Measurements from ENCODE around the gene RDH14.

DNA sequence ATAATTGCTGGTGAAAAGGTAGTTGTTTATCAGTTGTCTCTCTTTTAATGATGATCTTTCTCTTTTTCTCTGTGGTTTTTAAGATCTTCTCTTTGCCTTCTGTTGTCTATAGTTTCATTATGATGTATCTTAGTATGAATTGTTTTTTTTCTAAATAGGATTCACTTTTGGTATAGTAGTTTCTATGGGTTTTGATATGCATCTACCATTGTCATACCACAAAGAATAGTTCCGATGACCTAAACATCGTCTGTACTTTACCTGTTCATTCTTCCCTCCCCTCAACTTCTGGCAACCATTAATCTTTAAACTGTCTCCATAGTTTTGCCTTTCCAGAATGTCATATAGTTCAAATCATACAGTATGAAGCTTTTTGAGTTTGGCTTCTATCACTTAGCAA, 19.6 kb downstream of the RDH14 start:
- no peak for TF ChIP-seq CTCF (optimal IDR thresholded peaks at IDR 0.05 in 1 of 3, IDR thresholded peaks at IDR 0.05 in 1 of 3, conservative IDR thresholded peaks at IDR 0.05 in 1 of 3; ENCODE audit: extremely low read depth in 1 of 3, insufficient read depth in 2 of 3, low read length in 3 of 3)
- TF ChIP-seq EZH2 (IDR thresholded peaks at IDR 0.05; ENCODE audit: low read length): no peak
